Parathyroid adenoma (tissue), 2 donors: ENCODE measurements around the gene FAM181B.

ENCODE experiments used
- H2AFZ ChIP-seq: fragments of 300-600 bp; sonication (generic); one replicate; pipeline ENCODE4 v1.7.0; 2017; ENCODE audit warnings: antibody characterized with exemption, mild to moderate bottlenecking
- H3K27ac ChIP-seq: fragments of 300-600 bp; sonication (generic); one replicate; pipeline ENCODE4 v1.7.0; 2017
- H3K27me3 ChIP-seq: fragments of 300-600 bp; sonication (generic); one replicate; pipeline ENCODE4 v1.7.0; 2017; ENCODE audit warnings: low read length; ENCODE audit not compliant: control insufficient read depth, insufficient read depth
- H3K36me3 ChIP-seq: fragments of 300-600 bp; sonication (generic); one replicate; pipeline ENCODE4 v1.7.0; 2017; ENCODE audit warnings: low read length; ENCODE audit not compliant: control insufficient read depth, insufficient read depth
- H3K4me1 ChIP-seq: fragments of 300-600 bp; sonication (generic); one replicate; pipeline ENCODE4 v1.7.0; 2017; ENCODE audit warnings: control low read depth
- H3K4me2 ChIP-seq: fragments of 300-600 bp; sonication (generic); one replicate; pipeline ENCODE4 v1.7.0; 2017; ENCODE audit warnings: low read length
- H3K4me3 ChIP-seq: fragments of 300-600 bp; sonication (generic); one replicate; pipeline ENCODE4 v1.7.0; 2017; ENCODE audit warnings: low read depth, low read length
- H3K79me2 ChIP-seq: fragments of 300-600 bp; sonication (generic); one replicate; pipeline ENCODE4 v1.7.0; 2017; ENCODE audit warnings: control low read depth
- H3K9ac ChIP-seq: fragments of 300-600 bp; sonication (generic); one replicate; pipeline ENCODE4 v1.7.0; 2017; ENCODE audit warnings: mild to moderate bottlenecking
- H3K9me3 ChIP-seq: fragments of 300-600 bp; sonication (generic); one replicate; pipeline ENCODE4 v1.7.0; 2017; ENCODE audit warnings: low read length; ENCODE audit not compliant: control insufficient read depth
- TF ChIP-seq, protein P1 (sequence below): fragments of 300-600 bp; sonication (generic); IDR thresholded peaks from one replicate; pipeline ENCODE4 v1.7.0; 2017; ENCODE audit warnings: antibody characterized with exemption, mild to moderate bottlenecking
- donor health status: primary hyperparathyroidism.

The FAM181B gene

DNA sequence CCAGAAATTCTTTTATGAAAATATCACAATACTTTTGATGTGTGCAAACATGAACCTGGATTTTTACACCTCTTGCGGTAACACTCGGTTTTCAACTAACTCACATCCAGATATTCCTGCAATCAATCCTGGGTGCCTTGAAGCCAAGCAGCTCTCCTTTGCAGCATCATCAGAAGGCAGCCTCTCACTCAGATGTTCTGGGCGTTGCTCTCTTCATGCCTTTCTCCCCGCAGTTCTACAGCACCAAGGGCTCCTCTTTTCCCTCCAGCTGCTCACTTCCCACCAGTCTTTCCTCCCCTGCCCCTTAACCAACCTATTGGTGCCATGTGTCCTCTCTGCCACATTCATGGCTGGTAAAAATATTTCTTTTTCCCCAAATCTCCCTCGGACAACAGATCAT lies 2.9 kb downstream of the FAM181B start:
- Histone ChIP-seq H3K9ac (no peak overlapping the region), H3K27ac (no peak overlapping the region), H2AFZ (no peak overlapping the region), H3K4me2 (no peak overlapping the region), H3K4me3 (no peak overlapping the region), H3K4me1 (no peaks in the 10 kb centered on the region), H3K79me2 (no peaks in the 10 kb centered on the region), H3K9me3 (no peaks in the 10 kb centered on the region), H3K36me3 (no peaks in the 10 kb centered on the region), H3K27me3 (no peaks in the 10 kb centered on the region)
- TF ChIP-seq, protein P1, sequence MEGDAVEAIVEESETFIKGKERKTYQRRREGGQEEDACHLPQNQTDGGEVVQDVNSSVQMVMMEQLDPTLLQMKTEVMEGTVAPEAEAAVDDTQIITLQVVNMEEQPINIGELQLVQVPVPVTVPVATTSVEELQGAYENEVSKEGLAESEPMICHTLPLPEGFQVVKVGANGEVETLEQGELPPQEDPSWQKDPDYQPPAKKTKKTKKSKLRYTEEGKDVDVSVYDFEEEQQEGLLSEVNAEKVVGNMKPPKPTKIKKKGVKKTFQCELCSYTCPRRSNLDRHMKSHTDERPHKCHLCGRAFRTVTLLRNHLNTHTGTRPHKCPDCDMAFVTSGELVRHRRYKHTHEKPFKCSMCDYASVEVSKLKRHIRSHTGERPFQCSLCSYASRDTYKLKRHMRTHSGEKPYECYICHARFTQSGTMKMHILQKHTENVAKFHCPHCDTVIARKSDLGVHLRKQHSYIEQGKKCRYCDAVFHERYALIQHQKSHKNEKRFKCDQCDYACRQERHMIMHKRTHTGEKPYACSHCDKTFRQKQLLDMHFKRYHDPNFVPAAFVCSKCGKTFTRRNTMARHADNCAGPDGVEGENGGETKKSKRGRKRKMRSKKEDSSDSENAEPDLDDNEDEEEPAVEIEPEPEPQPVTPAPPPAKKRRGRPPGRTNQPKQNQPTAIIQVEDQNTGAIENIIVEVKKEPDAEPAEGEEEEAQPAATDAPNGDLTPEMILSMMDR, result no peak

DNA sequence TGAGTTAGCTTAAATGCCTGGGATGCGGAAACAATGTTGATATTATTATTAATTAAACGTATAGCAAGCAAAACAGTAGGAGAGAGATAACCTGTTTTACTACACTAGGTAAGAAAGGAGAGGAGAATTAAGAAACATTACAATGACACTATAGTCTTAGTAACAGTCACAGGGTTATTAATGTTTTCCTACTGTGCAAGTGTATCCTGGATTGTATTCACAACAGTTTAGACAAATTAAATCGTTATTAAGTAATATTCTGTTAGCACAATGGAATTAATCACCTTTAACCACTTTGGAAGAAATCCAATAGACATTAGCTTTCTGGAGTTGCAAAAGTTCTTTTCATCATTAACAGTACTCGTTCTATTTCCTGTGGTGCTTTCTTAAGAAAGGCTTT lies 3.4 kb downstream of the FAM181B start:
- H3K9ac ChIP-seq, result no peak overlapping the region
- no peaks in the 10 kb centered on the region for H3K9me3 ChIP-seq
- H3K4me2 ChIP-seq, result no peak overlapping the region
- no peaks in the 10 kb centered on the region for H3K27me3 ChIP-seq
- TF ChIP-seq, protein P1, result no peak
- no peaks in the 10 kb centered on the region for H3K4me1 ChIP-seq
- H3K36me3 ChIP-seq, result no peaks in the 10 kb centered on the region
- H2AFZ ChIP-seq, result no peak overlapping the region
- no peak overlapping the region for H3K27ac ChIP-seq
- no peaks in the 10 kb centered on the region for H3K79me2 ChIP-seq
- no peak overlapping the region for H3K4me3 ChIP-seq

DNA sequence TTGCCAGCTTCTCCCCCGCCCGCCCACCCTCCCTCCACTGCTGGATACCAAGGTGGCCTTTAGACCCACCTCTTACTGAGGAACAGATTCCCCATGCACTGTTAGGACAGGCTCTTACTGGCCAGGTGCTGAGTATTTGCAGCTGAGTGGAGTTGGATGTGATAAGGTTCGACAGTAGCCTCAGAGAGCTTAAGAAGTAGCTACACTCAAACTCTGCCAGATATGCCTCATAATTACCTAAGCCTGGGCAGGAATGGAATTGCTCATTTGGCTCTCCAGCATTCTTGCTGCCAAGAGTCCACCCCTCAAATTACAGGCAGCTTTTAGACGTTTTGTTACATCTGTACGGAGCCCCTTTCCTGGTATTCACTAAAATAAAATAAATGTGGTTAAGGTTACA lies 9.6 kb downstream of the FAM181B start:
- H2AFZ ChIP-seq, result no peak overlapping the region
- no peaks in the 10 kb centered on the region for H3K9me3 ChIP-seq
- TF ChIP-seq, protein P1, result no peak
- H3K79me2 ChIP-seq, result no peaks in the 10 kb centered on the region
- no peaks in the 10 kb centered on the region for H3K27me3 ChIP-seq
- H3K4me3 ChIP-seq, result no peak overlapping the region
- H3K4me2 ChIP-seq, result no peak overlapping the region
- no peaks in the 10 kb centered on the region for H3K36me3 ChIP-seq
- no peaks in the 10 kb centered on the region for H3K4me1 ChIP-seq
- H3K27ac ChIP-seq, result no peak overlapping the region
- no peak overlapping the region for H3K9ac ChIP-seq

DNA sequence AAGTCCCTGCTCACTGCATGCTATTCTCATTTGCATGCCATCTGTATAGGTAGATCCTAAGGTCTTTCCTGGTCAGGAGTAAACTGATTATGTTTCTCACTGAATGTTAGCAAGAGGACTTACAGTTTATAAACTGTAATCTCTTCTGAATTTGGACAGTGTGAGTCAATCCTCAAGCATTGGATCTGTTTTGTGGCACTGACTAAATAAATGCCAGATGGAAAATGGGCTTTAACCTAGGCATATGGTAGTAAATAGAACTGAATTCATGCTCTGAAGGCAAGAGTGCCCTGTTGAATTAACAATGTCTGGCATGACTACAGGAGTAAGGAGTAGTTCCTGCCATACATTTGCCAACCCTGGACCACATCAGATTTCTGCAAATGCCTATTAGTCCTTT lies 11.4 kb downstream of the FAM181B start:
- Histone ChIP-seq H3K27ac (no peak overlapping the region), H3K4me1 (no peaks in the 10 kb centered on the region), H3K4me3 (no peak overlapping the region), H3K9me3 (no peaks in the 10 kb centered on the region), H3K9ac (no peak overlapping the region), H3K27me3 (no peaks in the 10 kb centered on the region), H3K36me3 (no peaks in the 10 kb centered on the region), H3K79me2 (no peaks in the 10 kb centered on the region), H3K4me2 (no peak overlapping the region), H2AFZ (no peak overlapping the region)
- TF ChIP-seq, protein P1, result no peak

DNA sequence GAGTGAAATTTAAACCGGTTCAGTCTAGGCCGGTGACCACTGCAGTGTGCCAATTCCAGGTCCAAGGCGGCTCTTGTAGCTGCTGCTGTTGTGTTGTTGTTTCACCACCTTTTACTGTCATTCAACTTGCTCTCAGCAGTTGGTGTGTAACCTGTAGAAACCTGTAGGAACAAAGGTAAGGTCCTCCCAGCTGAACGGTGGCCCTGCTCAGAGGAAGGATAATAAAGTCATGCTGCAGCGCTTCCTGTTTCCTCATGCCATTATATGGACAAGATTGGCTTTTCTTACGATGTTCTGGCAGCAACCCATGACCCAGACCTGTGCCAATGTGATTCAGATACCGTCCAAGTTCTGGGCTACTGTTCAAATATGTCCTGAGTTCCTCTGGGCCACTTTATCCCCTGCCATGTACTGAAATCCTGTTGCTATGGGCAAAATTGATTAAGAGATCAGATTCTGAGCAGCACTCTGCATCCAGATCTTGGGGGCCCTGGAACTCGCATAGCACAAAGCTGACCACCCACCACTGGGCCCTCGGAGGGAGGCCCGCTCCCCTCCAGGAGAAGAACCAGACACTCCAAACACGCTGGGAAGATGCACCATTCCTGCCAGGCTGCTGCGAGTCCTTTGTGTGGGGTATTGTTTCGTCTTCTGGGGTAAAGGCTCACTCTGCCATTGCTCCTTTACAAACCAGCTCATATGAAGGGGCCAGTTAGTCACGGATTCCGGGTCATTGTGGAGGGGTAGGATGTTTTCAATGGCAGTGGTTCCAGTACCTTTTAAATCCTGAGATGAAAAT lies 13.2 kb downstream of the FAM181B start:
- Histone ChIP-seq H3K4me1 (no peaks in the 10 kb centered on the region), H3K4me3 (no peak overlapping the region), H3K79me2 (no peaks in the 10 kb centered on the region), H3K27me3 (no peaks in the 10 kb centered on the region), H3K36me3 (no peaks in the 10 kb centered on the region), H2AFZ (no peak overlapping the region), H3K9me3 (no peaks in the 10 kb centered on the region), H3K27ac (no peak overlapping the region), H3K4me2 (no peak overlapping the region), H3K9ac (no peak overlapping the region)
- TF ChIP-seq, protein P1, result no peak
